Naive thymus-derived CD8-positive, alpha-beta T cell (primary cell): ENCODE data around the gene TGFBR3L. TPM values are rescaled to one million over a fixed set of nuclear protein-coding genes. Genes with fewer than 3 reads are reported as not detected.
"Not testable (repeated sequence)": the region's sequence is repeated elsewhere in the genome, so short reads cannot be mapped to it uniquely, and the experiment has no call there.

Source experiments
- ATAC-seq, 2 donors: fragments of 150-1000 bp; cut with Tn5 transposase in 1 of 2; sonication (Bioruptor Pico), chemical (Tn5 transposase) in 1 of 2; 1 replicate in 1 of 2; 2 replicates in 1 of 2; pipeline ENCODE4 v1.10.0; 2021; ENCODE audit warnings: mild to moderate bottlenecking in 2 of 2, moderate library complexity in 2 of 2
- POLR2A ChIA-PET: fragments of 350-600 bp; sonication (Branson Sonifier 250); formaldehyde crosslinking; loops from one replicate; lab custom pipeline; 2021; ENCODE audit warnings: antibody characterized with exemption; lab: Charles Lee
- DNase-seq, 10 donors: peaks; one replicate each; pipeline versions ENCODE4 v3.0.0 to v3.0.0-alpha.2; 2020 to 2022
- H3K27ac Mint-ChIP-seq, 10 donors: one replicate each; pipeline ENCODE4 v1.8.0; 2020 to 2022; ENCODE audit warnings: mild to moderate bottlenecking in 10 of 10, mixed read lengths in 10 of 10, moderate library complexity in 4 of 10, inconsistent platforms in 1 of 10
- H3K27me3 Mint-ChIP-seq, 5 donors: one replicate each; pipeline ENCODE4 v1.8.0; 2021 to 2022; ENCODE audit warnings: mixed read lengths in 5 of 5
- H3K36me3 Mint-ChIP-seq, 3 donors: one replicate each; pipeline ENCODE4 v1.8.0; 2020 to 2022; ENCODE audit warnings: mixed read lengths in 3 of 3, mild to moderate bottlenecking in 2 of 3, inconsistent platforms in 1 of 3
- H3K4me1 Mint-ChIP-seq, 4 donors: one replicate each; pipeline ENCODE4 v1.8.0; 2021 to 2022; ENCODE audit warnings: mixed read lengths in 4 of 4
- H3K4me3 Mint-ChIP-seq, 10 donors: one replicate each; pipeline ENCODE4 v1.8.0; 2020 to 2022; ENCODE audit warnings: mild to moderate bottlenecking in 10 of 10, mixed read lengths in 10 of 10, moderate library complexity in 6 of 10, inconsistent platforms in 1 of 10
- H3K9me3 Mint-ChIP-seq, 9 donors: one replicate each; pipeline ENCODE4 v1.8.0; 2020 to 2022; ENCODE audit warnings: mixed read lengths in 9 of 9, mild to moderate bottlenecking in 3 of 9, inconsistent platforms in 1 of 9, moderate library complexity in 1 of 9
- polyA plus RNA-seq, 3 donors: library from polyadenylated mRNA; unstranded; fragments of 300-500 nt; fragmentation: Illumina TruSeq; gene quantifications; one replicate each; pipeline ENCODE4 v1.2.3, GENCODE V29; 2021
- total RNA-seq, 8 experiments: library from RNA in 2 of 8; stranded (reverse) in 2 of 8; gene quantifications; one replicate each; pipeline ENCODE4 v1.2.3 and lab custom pipeline; 2021 to 2026

TGFBR3L gene
- total and polyA plus RNA-seq, 5 experiments from 2014 or later, result 0.41 to 0.60 (median 0.57) TPM; not detected in 2

DNA sequence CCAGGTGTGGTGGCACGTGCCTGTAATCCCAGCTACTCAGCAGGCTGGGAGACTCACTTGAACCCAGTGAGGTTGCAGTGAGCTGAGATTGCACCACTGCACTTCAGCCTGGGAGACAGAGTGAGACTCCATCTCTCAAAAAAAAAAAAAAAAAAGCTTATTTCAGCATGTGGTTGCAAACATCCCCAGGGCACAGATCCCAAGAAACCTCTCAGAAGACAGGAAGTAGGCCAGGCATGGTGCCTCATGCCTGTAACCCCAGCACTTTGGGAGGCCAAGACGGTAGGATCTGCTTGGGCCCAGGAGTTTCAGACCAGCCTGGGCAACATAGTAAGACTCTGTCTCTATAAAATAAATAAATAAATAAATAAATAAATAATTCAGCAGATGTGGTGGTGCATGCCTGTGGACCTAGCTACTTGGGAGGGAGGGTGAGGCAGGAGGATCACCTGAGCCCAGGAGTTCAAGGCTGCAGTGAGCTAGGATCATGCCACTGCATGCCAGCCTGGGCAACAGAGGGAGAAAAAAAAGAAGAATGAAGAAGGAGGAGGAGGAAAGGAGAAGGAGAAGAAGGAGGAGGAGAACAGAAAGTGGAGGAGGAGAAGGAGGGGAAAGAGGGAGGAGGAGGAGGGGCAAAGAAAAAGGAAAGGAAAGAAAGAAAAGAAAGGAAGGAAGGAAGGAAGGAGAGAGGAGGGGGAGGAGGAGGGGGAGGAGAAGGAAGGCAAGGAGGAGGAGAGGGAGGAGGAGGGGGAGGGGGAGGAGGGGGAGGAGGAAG, 30.6 kb upstream of the TGFBR3L start:
- Mint-ChIP-seq H3K27ac (peak overlapping the region in 1 of 10 donors; percentile 36), H3K4me1 (peaks cover 0 to 5% (median 4%) of the 10 kb centered on the region in 4 donors), H3K4me3 (no peak overlapping the region), H3K9me3 (no peaks in the 10 kb centered on the region), H3K36me3 (no peaks in the 10 kb centered on the region), H3K27me3 (peaks cover 0 to 19% (median 4%) of the 10 kb centered on the region in 5 donors)
- POLR2A ChIA-PET, result no interaction called here
- no peak for DNase-seq
- ATAC-seq, result no peak

DNA sequence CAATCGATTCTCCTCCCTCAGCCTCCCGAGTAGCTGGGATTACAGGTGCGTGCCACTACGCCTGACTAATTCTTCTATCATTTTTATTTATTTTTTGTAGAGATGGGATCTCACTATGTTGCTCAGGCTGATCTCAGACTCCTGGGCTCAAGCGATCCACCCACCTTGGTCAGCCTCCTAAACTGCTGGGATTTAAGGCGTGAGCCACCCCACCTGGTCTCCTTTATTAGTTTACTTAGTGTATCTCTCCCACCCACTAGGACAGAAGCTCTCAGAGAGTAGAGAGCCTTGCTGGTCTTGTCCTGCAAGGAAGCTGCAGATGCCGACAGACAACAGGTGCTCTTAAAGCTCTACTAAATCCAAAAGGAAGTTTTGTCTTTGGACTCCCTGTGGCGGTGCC, 28.8 kb upstream of the TGFBR3L start:
- H3K27ac Mint-ChIP-seq, result no peak overlapping the region
- H3K27me3 Mint-ChIP-seq, result peaks cover 0 to 24% (median 4%) of the 10 kb centered on the region in 5 donors
- H3K4me1 Mint-ChIP-seq, result peaks cover 0 to 5% (median 4%) of the 10 kb centered on the region in 4 donors
- H3K36me3 Mint-ChIP-seq, result no peaks in the 10 kb centered on the region
- ATAC-seq (no peak), DNase-seq (no peak)
- H3K4me3 Mint-ChIP-seq, result no peak overlapping the region
- POLR2A ChIA-PET, result no interaction called here
- H3K9me3 Mint-ChIP-seq, result no peaks in the 10 kb centered on the region

DNA sequence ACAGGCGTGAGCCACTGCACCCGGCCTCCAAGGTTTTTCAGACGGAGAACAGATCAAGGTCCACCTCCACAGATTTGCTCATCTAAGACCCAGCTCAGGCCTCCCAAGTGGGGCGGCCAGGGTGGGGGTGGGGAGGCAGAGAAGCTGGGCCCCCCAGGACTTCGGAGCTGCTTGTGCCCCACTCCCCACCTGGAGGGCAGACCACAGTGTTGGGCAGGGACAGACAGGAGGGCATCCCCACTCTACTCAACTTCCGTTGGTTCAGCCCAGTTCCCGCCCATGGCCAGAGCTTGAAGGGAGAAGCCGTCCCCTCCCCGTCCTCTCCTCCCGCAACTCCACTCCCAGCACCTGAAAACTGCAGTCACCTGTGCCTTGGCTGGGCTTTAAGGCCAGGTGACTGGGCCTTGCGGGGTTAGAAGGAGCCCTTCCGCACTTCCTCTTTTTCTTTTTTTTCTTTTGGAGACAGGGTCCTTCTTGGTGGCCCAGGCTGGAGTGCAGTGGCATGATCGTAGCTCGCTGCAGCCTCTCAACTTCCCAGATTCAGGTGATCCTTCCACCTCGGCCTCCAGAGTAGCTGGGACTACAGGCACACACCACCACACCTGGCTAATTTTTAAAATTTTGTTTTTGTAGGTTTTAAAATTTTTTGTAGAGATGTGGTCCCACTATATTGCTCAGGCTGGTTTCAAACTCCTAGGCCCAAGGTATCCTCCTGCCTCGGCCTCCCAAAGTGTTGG, 27.1 kb upstream of the TGFBR3L start:
- Mint-ChIP-seq H3K4me1 (peaks cover 0 to 5% (median 4%) of the 10 kb centered on the region in 4 donors), H3K27me3 (peaks cover 0 to 33% (median 8%) of the 10 kb centered on the region in 5 donors), H3K4me3 (no peak overlapping the region), H3K36me3 (no peaks in the 10 kb centered on the region), H3K27ac (no peak overlapping the region), H3K9me3 (no peaks in the 10 kb centered on the region)
- POLR2A ChIA-PET, result interaction anchor here (0.7 kb wide), 1 partner anchor 262 kb away, joined by 4 read pairs; the partner anchor contains the start of gene FBN3
- ATAC-seq, result no peak
- DNase-seq, result no peak

DNA sequence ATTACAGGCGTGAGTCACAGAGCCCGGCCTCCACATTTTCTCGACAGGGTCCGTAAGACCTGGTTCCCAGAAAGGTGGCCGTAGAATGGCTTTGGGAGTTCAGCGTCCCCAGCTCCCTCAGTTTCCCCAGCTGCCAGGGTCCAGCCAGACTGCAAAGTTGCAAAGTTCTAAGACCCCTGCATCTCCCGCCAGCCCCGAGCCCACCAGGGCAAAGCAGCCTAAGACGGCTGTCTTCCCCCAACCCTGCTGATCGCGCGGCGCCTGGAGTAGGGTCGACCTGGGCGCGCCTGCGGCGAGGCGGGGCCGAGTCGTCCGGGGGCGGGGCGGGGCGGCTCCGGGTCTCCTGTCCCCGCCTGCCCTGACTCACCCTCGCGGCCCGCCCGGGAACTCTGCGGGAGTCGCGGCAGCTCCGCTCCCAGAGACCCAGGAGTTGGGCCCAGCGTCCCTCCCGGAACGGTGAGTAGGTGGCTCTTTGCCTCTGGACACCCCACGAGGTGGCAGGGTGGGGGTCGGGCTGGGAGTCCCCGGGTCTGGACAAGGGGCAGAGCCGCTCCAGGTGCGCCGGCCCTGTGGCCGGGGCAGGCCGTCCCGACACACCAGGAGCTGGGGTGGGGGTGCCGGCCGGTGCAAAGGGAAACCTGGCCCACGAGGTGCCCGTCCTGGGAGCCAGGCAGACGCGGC, 26.3 kb upstream of the TGFBR3L start, which contains the start of gene LRRC8E:
LRRC8E (plus strand) TSS at position 366 of the 681 bp plus-strand sequence. CDS start 7,094 bp downstream, outside the sequence.
- Mint-ChIP-seq H3K4me1 (peaks cover 0 to 5% (median 4%) of the 10 kb centered on the region in 4 donors), H3K27ac (no peak within 1 kb of the TSS), H3K27me3 (peaks cover 0 to 34% (median 8%) of the 10 kb centered on the region in 5 donors), H3K4me3 (no peak within 1 kb of the TSS), H3K9me3 (no peaks in the 10 kb centered on the region), H3K36me3 (no peaks in the 10 kb centered on the region)
- no peak for DNase-seq
- peak; percentile 75 to 85 for ATAC-seq
- POLR2A ChIA-PET, result interaction anchor here (0.7 kb wide), 1 partner anchor 261 kb away, joined by 4 read pairs; the partner anchor contains the start of gene FBN3

DNA sequence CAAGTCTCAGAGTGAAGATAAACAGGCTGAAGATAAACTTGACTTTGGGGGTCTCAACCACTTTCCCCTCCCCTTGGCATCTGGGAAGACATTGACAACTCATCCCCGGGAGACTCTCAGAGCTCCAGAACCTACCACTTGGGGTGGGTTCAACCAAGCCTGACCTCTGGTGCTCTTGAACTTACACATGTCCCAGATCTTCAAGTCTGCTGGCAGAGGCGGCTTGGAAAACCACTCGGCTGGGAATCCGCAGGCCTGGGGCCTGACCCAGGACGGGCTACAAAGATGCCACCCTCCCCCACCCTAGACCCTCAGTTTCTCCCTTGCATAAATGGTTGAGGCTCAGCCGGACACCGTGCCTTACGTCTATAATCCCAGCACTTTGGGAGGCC, 25.8 kb upstream of the TGFBR3L start:
- DNase-seq (no peak), ATAC-seq (no peak)
- Mint-ChIP-seq H3K4me1 (peaks cover 0 to 5% (median 4%) of the 10 kb centered on the region in 4 donors), H3K27me3 (peaks cover 0 to 39% (median 8%) of the 10 kb centered on the region in 5 donors), H3K4me3 (no peak overlapping the region), H3K27ac (no peak overlapping the region), H3K36me3 (no peaks in the 10 kb centered on the region), H3K9me3 (no peaks in the 10 kb centered on the region)
- POLR2A ChIA-PET, result no interaction called here

DNA sequence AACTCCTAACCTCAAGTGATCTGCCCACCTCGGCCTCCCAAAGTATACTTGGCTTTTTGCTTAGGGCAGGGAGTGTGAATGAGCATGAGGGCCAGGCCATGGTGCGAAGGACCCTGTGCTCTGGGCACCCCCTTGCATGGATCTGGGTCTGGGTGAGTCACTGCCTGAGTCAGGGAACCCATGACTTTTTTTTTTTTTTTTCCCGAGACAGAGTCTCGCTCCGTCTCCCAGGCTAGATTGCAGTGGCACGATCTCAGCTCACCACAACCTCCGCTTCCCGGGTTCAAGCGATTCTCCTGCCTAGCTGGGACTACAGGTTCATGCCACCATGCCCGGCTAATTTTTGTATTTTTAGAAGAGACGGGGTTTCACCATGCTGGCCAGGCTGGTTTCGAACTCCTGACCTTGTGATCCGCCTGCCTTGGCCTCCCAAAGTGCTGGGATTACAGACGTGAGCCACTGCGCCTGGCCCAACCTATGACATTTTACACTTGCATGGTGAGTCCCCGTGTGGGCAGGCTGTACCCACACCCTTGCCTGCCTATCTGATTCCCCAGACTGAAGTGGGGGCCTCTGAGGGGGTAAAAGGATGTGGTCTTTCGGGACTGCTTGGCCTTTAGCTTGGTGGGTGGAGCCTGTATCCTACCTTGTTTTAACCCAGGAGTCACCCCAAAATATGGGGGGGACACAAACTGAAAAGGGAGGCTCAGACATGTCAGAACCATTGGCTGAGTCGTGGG, 21.1 kb upstream of the TGFBR3L start:
- H3K4me3 Mint-ChIP-seq, H3K9me3 Mint-ChIP-seq, H3K27ac Mint-ChIP-seq, ATAC-seq, DNase-seq, POLR2A ChIA-PET, H3K4me1 Mint-ChIP-seq, H3K36me3 Mint-ChIP-seq: not testable (repeated sequence)
- H3K27me3 Mint-ChIP-seq, result peaks cover 1 to 38% (median 12%) of the 10 kb centered on the region in 5 donors

DNA sequence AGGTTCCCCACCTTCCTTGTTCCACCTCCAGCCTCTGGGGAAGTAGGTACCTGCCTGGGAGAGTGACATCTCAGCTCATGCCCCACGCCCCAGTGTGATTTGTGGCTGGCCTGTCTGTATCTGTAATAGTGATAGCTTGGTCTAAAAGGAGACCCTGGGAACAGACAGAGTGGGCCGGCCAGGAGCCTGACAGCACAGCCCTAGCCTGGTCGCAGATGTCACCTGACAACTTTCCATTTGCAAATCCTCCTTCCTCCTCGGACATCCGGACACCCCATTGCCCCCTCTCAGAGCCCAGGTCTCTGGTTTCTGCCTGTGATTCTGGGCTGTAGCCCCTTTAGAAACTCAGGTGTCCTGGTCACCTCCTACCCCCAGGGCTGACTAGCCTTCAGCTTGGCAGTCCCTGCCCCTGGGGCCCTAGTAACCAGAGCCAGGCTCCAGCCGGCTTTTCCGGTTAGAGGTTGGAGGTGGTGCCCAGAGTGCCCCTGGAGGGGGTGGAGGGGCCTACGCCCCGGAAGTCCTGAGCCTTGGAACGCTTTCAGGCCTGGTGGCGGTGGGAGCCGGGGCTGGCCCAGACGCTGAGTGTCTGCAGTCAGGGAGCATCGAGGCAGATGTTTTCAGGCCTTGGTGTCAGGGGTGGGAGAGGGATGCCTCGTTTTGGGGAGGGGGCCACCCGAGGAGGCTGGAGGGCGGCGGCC, 19.9 kb upstream of the TGFBR3L start:
- no peak for DNase-seq
- Mint-ChIP-seq H3K27me3 (peaks cover 1 to 31% (median 9%) of the 10 kb centered on the region in 5 donors), H3K4me1 (no peaks in the 10 kb centered on the region), H3K4me3 (no peak overlapping the region), H3K9me3 (no peaks in the 10 kb centered on the region), H3K27ac (no peak overlapping the region), H3K36me3 (no peaks in the 10 kb centered on the region)
- no peak for ATAC-seq
- POLR2A ChIA-PET, result no interaction called here

DNA sequence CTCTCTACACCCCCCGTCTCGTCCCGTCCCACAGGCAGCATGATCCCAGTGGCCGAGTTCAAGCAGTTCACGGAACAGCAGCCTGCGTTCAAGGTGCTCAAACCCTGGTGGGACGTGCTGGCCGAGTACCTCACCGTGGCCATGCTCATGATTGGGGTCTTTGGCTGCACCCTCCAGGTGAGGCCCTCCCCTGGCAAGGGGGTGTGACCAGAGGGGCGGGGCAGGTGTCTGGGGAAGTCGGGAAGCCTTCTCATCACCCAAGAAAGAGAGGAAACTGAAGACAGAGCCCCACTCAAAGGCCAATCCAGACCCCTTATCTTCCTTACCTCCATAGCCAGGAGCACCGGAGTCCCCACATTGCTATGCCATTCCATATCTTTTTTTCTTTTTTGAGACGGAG, 19.1 kb upstream of the TGFBR3L start:
- POLR2A ChIA-PET, result no interaction called here
- ATAC-seq (no peak), DNase-seq (no peak)
- H3K36me3 Mint-ChIP-seq, result no peaks in the 10 kb centered on the region
- peaks cover 0 to 29% (median 6%) of the 10 kb centered on the region in 5 donors for H3K27me3 Mint-ChIP-seq
- H3K27ac Mint-ChIP-seq, result peak overlapping the region in 1 of 10 donors; percentile 24
- H3K4me1 Mint-ChIP-seq, result no peaks in the 10 kb centered on the region
- H3K4me3 Mint-ChIP-seq, result no peak overlapping the region
- H3K9me3 Mint-ChIP-seq, result no peaks in the 10 kb centered on the region

DNA sequence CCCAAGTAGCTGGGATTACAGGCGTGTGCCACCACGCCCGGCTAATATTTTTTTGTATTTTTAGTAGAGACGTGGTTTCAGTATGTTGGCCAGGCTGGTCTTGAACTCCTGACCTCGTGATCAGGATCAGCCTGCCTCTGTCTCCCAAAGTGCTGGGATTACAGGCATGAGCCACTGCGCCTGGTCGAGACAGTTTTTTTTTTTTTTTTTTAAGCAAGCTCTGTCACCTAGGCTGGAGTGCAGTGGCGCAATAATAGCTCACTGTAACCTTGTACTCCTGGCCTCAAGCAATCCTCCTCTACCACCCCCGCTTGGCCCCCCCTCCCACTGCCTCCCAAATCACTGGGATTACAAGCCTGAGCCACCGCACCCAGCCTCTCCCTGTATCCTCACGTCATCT, 17.3 kb upstream of the TGFBR3L start:
- H3K4me3 Mint-ChIP-seq, result no peak overlapping the region
- no peak for ATAC-seq
- no peaks in the 10 kb centered on the region for H3K9me3 Mint-ChIP-seq
- DNase-seq, result no peak
- H3K4me1 Mint-ChIP-seq, result peaks cover 0 to 2% (median 0%) of the 10 kb centered on the region in 4 donors
- POLR2A ChIA-PET, result no interaction called here
- H3K27ac Mint-ChIP-seq, result no peak overlapping the region
- no peaks in the 10 kb centered on the region for H3K36me3 Mint-ChIP-seq
- H3K27me3 Mint-ChIP-seq, result peaks cover 0 to 22% (median 0%) of the 10 kb centered on the region in 5 donors

DNA sequence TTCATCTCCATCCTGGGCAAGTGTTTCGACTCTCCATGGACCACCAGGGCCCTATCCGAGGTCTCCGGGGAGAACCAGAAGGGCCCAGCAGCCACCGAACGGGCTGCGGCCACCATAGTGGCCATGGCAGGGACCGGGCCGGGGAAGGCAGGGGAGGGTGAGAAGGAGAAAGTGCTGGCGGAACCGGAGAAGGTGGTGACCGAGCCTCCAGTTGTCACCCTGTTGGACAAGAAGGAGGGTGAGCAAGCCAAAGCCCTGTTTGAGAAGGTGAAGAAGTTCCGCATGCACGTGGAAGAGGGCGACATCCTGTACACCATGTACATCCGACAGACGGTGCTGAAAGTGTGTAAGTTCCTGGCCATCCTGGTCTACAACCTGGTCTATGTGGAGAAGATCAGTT, 15.7 kb upstream of the TGFBR3L start:
- H3K4me3 Mint-ChIP-seq, result no peak overlapping the region
- POLR2A ChIA-PET, result no interaction called here
- DNase-seq (no peak), ATAC-seq (no peak)
- H3K4me1 Mint-ChIP-seq, result peaks cover 3 to 15% (median 12%) of the 10 kb centered on the region in 4 donors
- H3K9me3 Mint-ChIP-seq, result peaks cover 0 to 3% (median 0%) of the 10 kb centered on the region in 9 donors
- peaks cover 0 to 18% (median 0%) of the 10 kb centered on the region in 5 donors for H3K27me3 Mint-ChIP-seq
- H3K36me3 Mint-ChIP-seq, result no peaks in the 10 kb centered on the region
- H3K27ac Mint-ChIP-seq, result no peak overlapping the region

DNA sequence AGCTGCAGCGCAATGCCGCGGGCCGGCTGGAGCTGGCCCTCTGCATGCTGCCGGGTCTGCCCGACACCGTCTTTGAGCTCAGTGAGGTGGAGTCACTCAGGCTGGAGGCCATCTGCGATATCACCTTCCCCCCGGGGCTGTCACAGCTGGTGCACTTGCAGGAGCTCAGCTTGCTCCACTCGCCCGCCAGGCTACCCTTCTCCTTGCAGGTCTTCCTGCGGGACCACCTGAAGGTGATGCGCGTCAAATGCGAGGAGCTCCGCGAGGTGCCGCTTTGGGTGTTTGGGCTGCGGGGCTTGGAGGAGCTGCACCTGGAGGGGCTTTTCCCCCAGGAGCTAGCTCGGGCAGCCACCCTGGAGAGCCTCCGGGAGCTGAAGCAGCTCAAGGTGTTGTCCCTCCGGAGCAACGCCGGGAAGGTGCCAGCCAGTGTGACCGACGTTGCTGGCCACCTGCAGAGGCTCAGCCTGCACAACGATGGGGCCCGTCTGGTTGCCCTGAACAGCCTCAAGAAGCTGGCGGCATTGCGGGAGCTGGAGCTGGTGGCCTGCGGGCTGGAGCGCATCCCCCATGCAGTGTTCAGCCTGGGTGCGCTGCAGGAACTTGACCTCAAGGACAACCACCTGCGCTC, 14.8 kb upstream of the TGFBR3L start:
- POLR2A ChIA-PET, result interaction anchor here (0.5 to 1.7 kb wide), 5 partner anchors 10 to 1785 kb away, joined by 3 read pairs; partner anchors contain the start of gene SNAPC2
- Mint-ChIP-seq H3K4me3 (no peak overlapping the region), H3K27ac (no peak overlapping the region), H3K27me3 (peaks cover 0 to 10% (median 0%) of the 10 kb centered on the region in 5 donors), H3K9me3 (peaks cover 0 to 3% (median 0%) of the 10 kb centered on the region in 9 donors), H3K36me3 (peaks cover 0 to under 1% (median 0%) of the 10 kb centered on the region in 3 donors), H3K4me1 (peaks cover 7 to 22% (median 19%) of the 10 kb centered on the region in 4 donors)
- no peak for DNase-seq
- ATAC-seq, result no peak
